Gastroesophageal sphincter (tissue), 4 donors: ENCODE results near the gene SMAD3. TPM values are rescaled to one million over a fixed set of nuclear protein-coding genes. Genes with fewer than 3 reads are reported as not detected.

ENCODE experiments used
- ATAC-seq: fragments of 150-250 bp; one replicate; pipeline ENCODE4 v1.9.1; 2016; ENCODE audit warnings: mild to moderate bottlenecking, moderate library complexity
- H3K27ac ChIP-seq, 4 donors: fragments of 200-600 bp; sonication (generic) in 3 of 4; 1 replicate in 3 of 4; 2 replicates in 1 of 4; pipeline ENCODE4 v1.5.1; 2016 to 2019
- H3K27me3 ChIP-seq: fragments of 200-600 bp; sonication (generic); one replicate; pipeline ENCODE4 v1.5.1; 2019
- H3K36me3 ChIP-seq, 2 donors: fragments of 200-600 bp; sonication (generic); one replicate each; pipeline ENCODE4 v1.5.1; 2019; ENCODE audit warnings: control low read depth in 1 of 2
- H3K4me1 ChIP-seq, 3 donors: fragments of 200-600 bp; sonication (generic); 1 replicate in 2 of 3; 2 replicates in 1 of 3; pipeline ENCODE4 v1.5.1; 2016 to 2019; ENCODE audit warnings: control low read depth in 2 of 3
- H3K4me3 ChIP-seq, 2 donors: fragments of 200-600 bp; sonication (generic); one replicate each; pipeline ENCODE4 v1.5.1; 2019; ENCODE audit warnings: mild to moderate bottlenecking in 1 of 2, moderate library complexity in 1 of 2
- H3K9me3 ChIP-seq, 3 donors: fragments of 200-600 bp; sonication (generic); one replicate each; pipeline ENCODE4 v1.5.1; 2017 to 2019; ENCODE audit warnings: control low read depth in 2 of 3
- EP300 ChIP-seq: sonication (generic); formaldehyde crosslinking; IDR thresholded peaks from one replicate; pipeline ENCODE4 v1.6.1; 2017; ENCODE audit warnings: antibody characterized with exemption, mild to moderate bottlenecking
- POLR2A ChIP-seq, 2 donors: fragments of 450-650 bp; IDR thresholded peaks; one replicate each; pipeline ENCODE4 v1.6.1; 2017; ENCODE audit warnings: antibody characterized with exemption in 2 of 2, mild to moderate bottlenecking in 2 of 2, moderate library complexity in 1 of 2
- POLR2AphosphoS5 ChIP-seq: sonication (generic); formaldehyde crosslinking; IDR thresholded peaks from one replicate; pipeline ENCODE4 v1.6.1; 2017; ENCODE audit warnings: antibody characterized with exemption
- WGBS, 2 donors: methylation state at CpG; one replicate each; pipeline ENCODE4 v1.1.5; 2018; ENCODE audit warnings: low coverage in 1 of 2; 5-methylcytosine and 5-hydroxymethylcytosine counted together
- total RNA-seq, 4 donors: library from RNA; depleted of rRNA; stranded (reverse); fragments of >200 nt; gene quantifications; one replicate each; pipeline ENCODE4 v1.1.0, GENCODE V29; 2016
- TF ChIP-seq, protein P1 (sequence below), 4 experiments: fragments of 200-600 bp in 2 of 4; fragments of 450-650 bp in 2 of 4; sonication (generic) in 1 of 4; IDR thresholded peaks; one replicate each; pipeline ENCODE4 v1.5.1; 2017 to 2019; ENCODE audit warnings: antibody characterized with exemption in 4 of 4, mild to moderate bottlenecking in 2 of 4, moderate library complexity in 2 of 4

SMAD3 gene
- total RNA-seq, 4 donors from 2014 or later = 19.8 to 30.6 (median 25.9) TPM

DNA sequence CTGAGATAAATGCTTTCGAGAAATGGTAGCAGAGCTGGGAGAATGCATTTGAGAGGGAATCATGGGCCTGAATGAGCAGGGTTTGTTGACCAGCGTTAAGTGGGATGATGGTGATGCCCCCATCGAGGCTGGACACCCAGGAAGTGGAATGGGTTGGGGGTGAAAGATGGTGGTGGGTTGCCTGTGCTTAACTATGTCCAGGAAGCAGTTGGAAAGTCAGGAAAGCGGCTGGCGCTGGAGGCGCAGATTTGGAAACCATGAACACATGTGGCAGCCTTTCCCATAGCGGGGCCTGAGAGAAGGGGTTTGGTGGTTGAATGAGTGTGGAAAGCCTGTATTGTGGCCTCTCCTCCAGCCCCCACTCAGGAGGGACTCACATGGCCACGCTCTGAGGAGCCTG is 108.4 kb downstream of the SMAD3 start:
- H3K27ac ChIP-seq = peak overlapping the region in 1 of 4 donors; percentile 84
- 87 to 94% methylated on average over 3 to 7 of the region's 8 CpGs for WGBS, 2 donors
- no peak overlapping the region for H3K4me3 ChIP-seq
- H3K27me3 ChIP-seq = no peaks in the 10 kb centered on the region
- H3K36me3 ChIP-seq = peaks cover 0 to 35% of the 10 kb centered on the region in 2 donors
- H3K4me1 ChIP-seq = peaks cover 0 to 51% (median 32%) of the 10 kb centered on the region in 3 donors
- TF ChIP-seq POLR2AphosphoS5 = no peak
- TF ChIP-seq, protein P1, sequence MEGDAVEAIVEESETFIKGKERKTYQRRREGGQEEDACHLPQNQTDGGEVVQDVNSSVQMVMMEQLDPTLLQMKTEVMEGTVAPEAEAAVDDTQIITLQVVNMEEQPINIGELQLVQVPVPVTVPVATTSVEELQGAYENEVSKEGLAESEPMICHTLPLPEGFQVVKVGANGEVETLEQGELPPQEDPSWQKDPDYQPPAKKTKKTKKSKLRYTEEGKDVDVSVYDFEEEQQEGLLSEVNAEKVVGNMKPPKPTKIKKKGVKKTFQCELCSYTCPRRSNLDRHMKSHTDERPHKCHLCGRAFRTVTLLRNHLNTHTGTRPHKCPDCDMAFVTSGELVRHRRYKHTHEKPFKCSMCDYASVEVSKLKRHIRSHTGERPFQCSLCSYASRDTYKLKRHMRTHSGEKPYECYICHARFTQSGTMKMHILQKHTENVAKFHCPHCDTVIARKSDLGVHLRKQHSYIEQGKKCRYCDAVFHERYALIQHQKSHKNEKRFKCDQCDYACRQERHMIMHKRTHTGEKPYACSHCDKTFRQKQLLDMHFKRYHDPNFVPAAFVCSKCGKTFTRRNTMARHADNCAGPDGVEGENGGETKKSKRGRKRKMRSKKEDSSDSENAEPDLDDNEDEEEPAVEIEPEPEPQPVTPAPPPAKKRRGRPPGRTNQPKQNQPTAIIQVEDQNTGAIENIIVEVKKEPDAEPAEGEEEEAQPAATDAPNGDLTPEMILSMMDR (IDR thresholded peaks at IDR 0.05) = no peak
- no peak for TF ChIP-seq POLR2A (IDR thresholded peaks at IDR 0.05)
- no peak for TF ChIP-seq EP300
- no peaks in the 10 kb centered on the region for H3K9me3 ChIP-seq
- no peak for ATAC-seq

DNA sequence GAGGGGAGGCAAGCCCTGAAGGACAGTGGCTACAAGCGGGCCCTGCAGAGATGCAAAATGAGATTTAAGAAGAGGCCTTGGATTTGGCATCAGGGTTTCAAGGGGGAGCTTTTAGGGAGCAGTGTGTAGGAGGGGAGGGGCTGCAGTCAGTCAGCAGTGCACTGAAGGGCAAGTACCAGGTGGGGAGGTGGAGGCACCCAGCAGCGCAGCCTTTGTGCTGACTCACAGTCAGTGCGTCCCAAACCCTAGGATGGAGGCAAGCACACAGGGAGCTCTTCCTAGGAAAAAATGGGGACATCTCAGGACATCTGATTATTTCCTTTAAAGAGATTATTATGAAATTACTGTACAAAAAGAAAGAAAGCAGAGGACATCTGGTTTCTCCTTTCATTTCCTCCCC is 109.0 kb downstream of the SMAD3 start:
- H3K36me3 ChIP-seq = peaks cover 0 to 35% of the 10 kb centered on the region in 2 donors
- no peaks in the 10 kb centered on the region for H3K9me3 ChIP-seq
- ATAC-seq = no peak
- H3K27ac ChIP-seq = peak overlapping the region in 3 of 4 donors; percentile 79 to 84 (median 82)
- peaks cover 0 to 56% (median 37%) of the 10 kb centered on the region in 3 donors for H3K4me1 ChIP-seq
- no peak for TF ChIP-seq EP300
- no peak for TF ChIP-seq POLR2AphosphoS5
- TF ChIP-seq POLR2A (IDR thresholded peaks at IDR 0.05) = no peak
- TF ChIP-seq, protein P1 (IDR thresholded peaks at IDR 0.05) = no peak
- no peaks in the 10 kb centered on the region for H3K27me3 ChIP-seq
- 86 to 100% methylated on average over 2 to 3 of the region's 3 CpGs for WGBS, 2 donors
- no peak overlapping the region for H3K4me3 ChIP-seq

DNA sequence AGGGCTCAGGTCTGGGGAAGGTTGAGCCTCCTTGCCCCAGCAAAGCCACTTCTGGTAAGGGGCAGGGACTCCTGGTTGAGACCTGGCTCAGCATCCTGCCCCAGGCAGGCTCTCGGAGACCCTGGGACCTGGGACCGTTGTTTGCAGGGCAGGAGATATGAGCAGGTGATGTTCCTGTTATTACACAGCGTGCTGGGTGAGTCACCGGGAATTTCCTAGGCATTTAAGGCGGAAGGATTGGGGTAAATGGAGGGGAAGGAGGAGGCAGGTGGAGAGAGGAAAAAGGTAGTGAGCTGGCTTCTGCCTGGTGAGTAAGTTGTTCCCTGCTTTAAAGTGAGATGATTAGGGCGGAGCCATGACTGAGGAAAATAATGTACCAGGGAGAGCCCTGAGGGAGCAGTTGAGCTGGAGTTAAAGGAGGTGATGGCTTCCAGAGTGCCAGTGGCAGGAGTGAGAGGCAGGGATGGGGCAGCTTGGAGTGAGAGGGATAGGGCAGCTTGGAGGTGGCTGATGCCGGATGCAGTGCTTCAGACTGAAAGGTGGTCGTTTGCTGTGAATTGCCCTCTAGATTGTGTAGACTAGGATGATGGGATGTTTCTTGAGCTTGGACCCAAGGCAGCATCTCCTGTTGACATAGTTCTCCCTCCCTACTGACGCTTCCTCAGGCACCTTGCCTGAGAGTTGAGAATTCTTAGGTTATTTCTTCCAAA is 109.6 kb downstream of the SMAD3 start:
- Histone ChIP-seq H3K27me3 (no peaks in the 10 kb centered on the region), H3K4me3 (no peak overlapping the region), H3K27ac (peak overlapping the region in 3 of 4 donors; percentile 79 to 84 (median 82)), H3K36me3 (peaks cover 0 to 38% of the 10 kb centered on the region in 2 donors), H3K4me1 (peaks cover 0 to 56% (median 37%) of the 10 kb centered on the region in 3 donors), H3K9me3 (no peaks in the 10 kb centered on the region)
- 82 to 89% methylated on average over 4 of the region's 9 CpGs for whole genome bisulfite sequencing, 2 donors
- TF ChIP-seq EP300 = no peak
- TF ChIP-seq, protein P1 (IDR thresholded peaks at IDR 0.05) = no peak
- no peak for TF ChIP-seq POLR2AphosphoS5
- TF ChIP-seq POLR2A (IDR thresholded peaks at IDR 0.05) = no peak
- no peak for ATAC-seq

DNA sequence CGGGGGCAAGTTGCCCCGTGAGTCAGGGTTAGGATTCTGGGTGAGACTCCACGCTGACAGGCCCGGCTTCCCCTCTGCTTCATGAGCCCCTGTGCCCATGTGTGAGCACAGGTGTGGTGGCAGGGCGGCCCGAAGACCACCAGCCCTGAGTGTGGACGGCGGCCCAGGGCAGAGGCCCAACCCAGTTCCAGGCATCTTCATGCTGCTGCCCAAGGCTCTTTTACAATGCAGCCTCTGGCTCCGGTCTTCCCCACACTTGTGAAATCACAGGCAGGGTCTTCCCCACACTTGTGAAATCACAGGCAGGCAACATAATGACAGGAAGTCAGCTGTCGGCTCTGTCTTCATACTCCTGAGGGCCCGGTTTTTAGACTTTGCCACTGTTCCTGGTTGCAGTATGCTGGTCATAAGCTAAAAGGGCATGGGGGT is 110.3 kb downstream of the SMAD3 start:
- no CpG with 5 or more reads among the region's 11 CpGs for WGBS, 2 donors
- H3K4me1 ChIP-seq = peaks cover 0 to 56% (median 37%) of the 10 kb centered on the region in 3 donors
- H3K4me3 ChIP-seq = no peak overlapping the region
- H3K27me3 ChIP-seq = no peaks in the 10 kb centered on the region
- H3K27ac ChIP-seq = peak overlapping the region in 3 of 4 donors; percentile 79 to 84 (median 82)
- no peaks in the 10 kb centered on the region for H3K9me3 ChIP-seq
- TF ChIP-seq POLR2A (IDR thresholded peaks at IDR 0.05) (no peak), EP300 (no peak), POLR2AphosphoS5 (no peak)
- TF ChIP-seq, protein P1 (IDR thresholded peaks at IDR 0.05) = no peak
- H3K36me3 ChIP-seq = peaks cover 0 to 45% of the 10 kb centered on the region in 2 donors
- peak; percentile 70 for ATAC-seq
